ENCODE measurements around the gene PLAA.

PLAA gene

GRCh38 chr9:26950521-26950920, 3.5 kb upstream of the PLAA start:
- CTCF ChIA-PET: no interaction called here
- Histone ChIP-seq H3K27me3 (replicated peaks in 2 of 5; ENCODE audit: control insufficient read depth in 4 of 5, insufficient read depth in 5 of 5, low read length in 4 of 5) (no peaks in the 10 kb centered on the region), H3K9me3 (ENCODE audit: control extremely low read depth in 1 of 5, control insufficient read depth in 4 of 5, insufficient read depth in 2 of 5, low read depth in 1 of 5, low read length in 4 of 5) (no peaks in the 10 kb centered on the region), H3K4me1 (ENCODE audit: control extremely low read depth in 1 of 4, control insufficient read depth in 4 of 4, insufficient read depth in 4 of 4, low read length in 3 of 4) (peaks cover 11 to 30% (median 18%) of the 10 kb centered on the region in 4 experiments), H3K36me3 (ENCODE audit: control insufficient read depth in 4 of 4, insufficient read depth in 4 of 4, low read length in 3 of 4) (no peaks in the 10 kb centered on the region), H3K4me3 (ENCODE audit: control insufficient read depth in 1 of 7, extremely low read depth in 1 of 7, insufficient read depth in 4 of 7, low read depth in 2 of 7, low read length in 6 of 7) (no peak overlapping the region), H3K27ac (ENCODE audit: insufficient read depth in 1 of 2, low read depth in 1 of 2, low read length in 2 of 2, poor library complexity in 1 of 2, severe bottlenecking in 2 of 2) (no peak overlapping the region)
- POLR2A ChIA-PET: no interaction called here
- no CpG with 5 or more reads among the region's 1 CpG for WGBS (ENCODE audit: insufficient coverage)
- peak in 1 of 3 donors; percentile 16 for DNase-seq

GRCh38 chr9:26949637-26950069, 2.6 kb upstream of the PLAA start:
- 95% methylated on average over 5 of the region's 6 CpGs for WGBS (ENCODE audit: insufficient coverage)
- no peak overlapping the region for H3K27ac ChIP-seq (ENCODE audit: insufficient read depth in 1 of 2, low read depth in 1 of 2, low read length in 2 of 2, poor library complexity in 1 of 2, severe bottlenecking in 2 of 2)
- no peak overlapping the region for H3K4me3 ChIP-seq (ENCODE audit: control insufficient read depth in 1 of 7, extremely low read depth in 1 of 7, insufficient read depth in 4 of 7, low read depth in 2 of 7, low read length in 6 of 7)
- DNase-seq: no peak
- H3K4me1 ChIP-seq (ENCODE audit: control extremely low read depth in 1 of 4, control insufficient read depth in 4 of 4, insufficient read depth in 4 of 4, low read length in 3 of 4): peaks cover 12 to 26% (median 18%) of the 10 kb centered on the region in 4 experiments
- ChIA-PET CTCF (no interaction called here), POLR2A (no interaction called here)
- no peaks in the 10 kb centered on the region for H3K27me3 ChIP-seq (replicated peaks in 2 of 5; ENCODE audit: control insufficient read depth in 4 of 5, insufficient read depth in 5 of 5, low read length in 4 of 5)
- no peaks in the 10 kb centered on the region for H3K36me3 ChIP-seq (ENCODE audit: control insufficient read depth in 4 of 4, insufficient read depth in 4 of 4, low read length in 3 of 4)
- no peaks in the 10 kb centered on the region for H3K9me3 ChIP-seq (ENCODE audit: control extremely low read depth in 1 of 5, control insufficient read depth in 4 of 5, insufficient read depth in 2 of 5, low read depth in 1 of 5, low read length in 4 of 5)

GRCh38 chr9:26947736-26948135, 694 bp upstream of the PLAA start:
- no peaks in the 10 kb centered on the region for H3K27me3 ChIP-seq (replicated peaks in 2 of 5; ENCODE audit: control insufficient read depth in 4 of 5, insufficient read depth in 5 of 5, low read length in 4 of 5)
- no peaks in the 10 kb centered on the region for H3K9me3 ChIP-seq (ENCODE audit: control extremely low read depth in 1 of 5, control insufficient read depth in 4 of 5, insufficient read depth in 2 of 5, low read depth in 1 of 5, low read length in 4 of 5)
- peaks cover 12 to 20% (median 17%) of the 10 kb centered on the region in 4 experiments for H3K4me1 ChIP-seq (ENCODE audit: control extremely low read depth in 1 of 4, control insufficient read depth in 4 of 4, insufficient read depth in 4 of 4, low read length in 3 of 4)
- ChIA-PET CTCF (interaction anchor here (0.9 to 1.2 kb wide), 2 partner anchors 9 to 35 kb away, joined by 3 to 4 read pairs; no protein-coding TSS in a partner anchor), POLR2A (interaction anchor here (1.1 kb wide), 2 partner anchors 8 to 55 kb away, joined by 3 to 7 read pairs; partner anchors contain the start of genes CAAP1 and IFT74)
- whole genome bisulfite sequencing (ENCODE audit: insufficient coverage): 1% methylated on average over 7 of the region's 9 CpGs
- H3K4me3 ChIP-seq (ENCODE audit: control insufficient read depth in 1 of 7, extremely low read depth in 1 of 7, insufficient read depth in 4 of 7, low read depth in 2 of 7, low read length in 6 of 7): peak overlapping the region in 6 of 7 experiments; percentile 83 to 97 (median 94)
- peak overlapping the region; percentile 100 for H3K27ac ChIP-seq (ENCODE audit: insufficient read depth in 1 of 2, low read depth in 1 of 2, low read length in 2 of 2, poor library complexity in 1 of 2, severe bottlenecking in 2 of 2)
- H3K36me3 ChIP-seq (ENCODE audit: control insufficient read depth in 4 of 4, insufficient read depth in 4 of 4, low read length in 3 of 4): peaks cover 0 to 4% (median 3%) of the 10 kb centered on the region in 4 experiments
- peak in 1 of 3 donors; percentile 11 for DNase-seq

- POLR2A ChIA-PET: no interaction called here
- H3K27me3 ChIP-seq (replicated peaks in 2 of 5; ENCODE audit: control insufficient read depth in 4 of 5, insufficient read depth in 5 of 5, low read length in 4 of 5): no peaks in the 10 kb centered on the region
- H3K27ac ChIP-seq (ENCODE audit: insufficient read depth in 1 of 2, low read depth in 1 of 2, low read length in 2 of 2, poor library complexity in 1 of 2, severe bottlenecking in 2 of 2): peak overlapping the region in 1 of 2 experiments; percentile 100
- peak overlapping the region in 6 of 7 experiments; percentile 83 to 97 (median 94) for H3K4me3 ChIP-seq (ENCODE audit: control insufficient read depth in 1 of 7, extremely low read depth in 1 of 7, insufficient read depth in 4 of 7, low read depth in 2 of 7, low read length in 6 of 7)
- WGBS (ENCODE audit: insufficient coverage): 94% methylated on average over 2 of the region's 2 CpGs
- H3K36me3 ChIP-seq (ENCODE audit: control insufficient read depth in 4 of 4, insufficient read depth in 4 of 4, low read length in 3 of 4): peaks cover 0 to 4% (median 3%) of the 10 kb centered on the region in 4 experiments
- no peaks in the 10 kb centered on the region for H3K9me3 ChIP-seq (ENCODE audit: control extremely low read depth in 1 of 5, control insufficient read depth in 4 of 5, insufficient read depth in 2 of 5, low read depth in 1 of 5, low read length in 4 of 5)
- CTCF ChIA-PET: interaction anchor here (1.5 kb wide), 1 partner anchor 14 kb away, joined by 3 read pairs; no protein-coding TSS in a partner anchor
- no peak for DNase-seq
- H3K4me1 ChIP-seq (ENCODE audit: control extremely low read depth in 1 of 4, control insufficient read depth in 4 of 4, insufficient read depth in 4 of 4, low read length in 3 of 4): peaks cover 12 to 20% (median 17%) of the 10 kb centered on the region in 4 experiments
Measured at GRCh38 chr9:26945591-26945990, 1.5 kb downstream of the PLAA start.

- Histone ChIP-seq H3K4me3 (ENCODE audit: control insufficient read depth in 1 of 7, extremely low read depth in 1 of 7, insufficient read depth in 4 of 7, low read depth in 2 of 7, low read length in 6 of 7) (no peak overlapping the region), H3K27ac (ENCODE audit: insufficient read depth in 1 of 2, low read depth in 1 of 2, low read length in 2 of 2, poor library complexity in 1 of 2, severe bottlenecking in 2 of 2) (no peak overlapping the region), H3K36me3 (ENCODE audit: control insufficient read depth in 4 of 4, insufficient read depth in 4 of 4, low read length in 3 of 4) (peaks cover 0 to 7% (median 4%) of the 10 kb centered on the region in 4 experiments), H3K9me3 (ENCODE audit: control extremely low read depth in 1 of 5, control insufficient read depth in 4 of 5, insufficient read depth in 2 of 5, low read depth in 1 of 5, low read length in 4 of 5) (peaks cover 0 to 7% (median 2%) of the 10 kb centered on the region in 5 experiments), H3K27me3 (replicated peaks in 2 of 5; ENCODE audit: control insufficient read depth in 4 of 5, insufficient read depth in 5 of 5, low read length in 4 of 5) (no peaks in the 10 kb centered on the region), H3K4me1 (ENCODE audit: control extremely low read depth in 1 of 4, control insufficient read depth in 4 of 4, insufficient read depth in 4 of 4, low read length in 3 of 4) (peaks cover 3 to 9% (median 6%) of the 10 kb centered on the region in 4 experiments)
- ChIA-PET POLR2A (no interaction called here), CTCF (no interaction called here)
- no CpG with 5 or more reads among the region's 1 CpG for WGBS (ENCODE audit: insufficient coverage)
- no peak for DNase-seq
Measured at GRCh38 chr9:26940779-26941178, 6.3 kb downstream of the PLAA start.

- no CpG with 5 or more reads among the region's 3 CpGs for WGBS (ENCODE audit: insufficient coverage)
- H3K27me3 ChIP-seq (replicated peaks in 2 of 5; ENCODE audit: control insufficient read depth in 4 of 5, insufficient read depth in 5 of 5, low read length in 4 of 5): no peaks in the 10 kb centered on the region
- no peak overlapping the region for H3K4me3 ChIP-seq (ENCODE audit: control insufficient read depth in 1 of 7, extremely low read depth in 1 of 7, insufficient read depth in 4 of 7, low read depth in 2 of 7, low read length in 6 of 7)
- peaks cover 0 to 2% (median under 1%) of the 10 kb centered on the region in 4 experiments for H3K4me1 ChIP-seq (ENCODE audit: control extremely low read depth in 1 of 4, control insufficient read depth in 4 of 4, insufficient read depth in 4 of 4, low read length in 3 of 4)
- H3K36me3 ChIP-seq (ENCODE audit: control insufficient read depth in 4 of 4, insufficient read depth in 4 of 4, low read length in 3 of 4): peaks cover 0 to 7% (median 4%) of the 10 kb centered on the region in 4 experiments
- peaks cover 0 to 7% (median 2%) of the 10 kb centered on the region in 5 experiments for H3K9me3 ChIP-seq (ENCODE audit: control extremely low read depth in 1 of 5, control insufficient read depth in 4 of 5, insufficient read depth in 2 of 5, low read depth in 1 of 5, low read length in 4 of 5)
- DNase-seq: no peak
- ChIA-PET POLR2A (no interaction called here), CTCF (no interaction called here)
- H3K27ac ChIP-seq (ENCODE audit: insufficient read depth in 1 of 2, low read depth in 1 of 2, low read length in 2 of 2, poor library complexity in 1 of 2, severe bottlenecking in 2 of 2): no peak overlapping the region
Measured at GRCh38 chr9:26939955-26940711, 6.9 kb downstream of the PLAA start.

- H3K27me3 ChIP-seq (replicated peaks in 2 of 5; ENCODE audit: control insufficient read depth in 4 of 5, insufficient read depth in 5 of 5, low read length in 4 of 5): no peaks in the 10 kb centered on the region
- peaks cover 0 to 7% (median 2%) of the 10 kb centered on the region in 4 experiments for H3K36me3 ChIP-seq (ENCODE audit: control insufficient read depth in 4 of 4, insufficient read depth in 4 of 4, low read length in 3 of 4)
- H3K9me3 ChIP-seq (ENCODE audit: control extremely low read depth in 1 of 5, control insufficient read depth in 4 of 5, insufficient read depth in 2 of 5, low read depth in 1 of 5, low read length in 4 of 5): peaks cover 0 to 7% (median 2%) of the 10 kb centered on the region in 5 experiments
- H3K27ac ChIP-seq (ENCODE audit: insufficient read depth in 1 of 2, low read depth in 1 of 2, low read length in 2 of 2, poor library complexity in 1 of 2, severe bottlenecking in 2 of 2): no peak overlapping the region
- ChIA-PET CTCF (no interaction called here), POLR2A (no interaction called here)
- DNase-seq: no peak
- WGBS (ENCODE audit: insufficient coverage): 94% methylated on average over 2 of the region's 3 CpGs
- no peak overlapping the region for H3K4me3 ChIP-seq (ENCODE audit: control insufficient read depth in 1 of 7, extremely low read depth in 1 of 7, insufficient read depth in 4 of 7, low read depth in 2 of 7, low read length in 6 of 7)
- H3K4me1 ChIP-seq (ENCODE audit: control extremely low read depth in 1 of 4, control insufficient read depth in 4 of 4, insufficient read depth in 4 of 4, low read length in 3 of 4): no peaks in the 10 kb centered on the region
Measured at GRCh38 chr9:26937816-26938371, 9.1 kb downstream of the PLAA start.

Measured in common myeloid progenitor, CD34-positive (primary cell).